Karpas-422 (cell line): ENCODE measurements around the gene C19orf67. TPM values are rescaled to one million over a fixed set of nuclear protein-coding genes. Genes with fewer than 3 reads are reported as not detected.
"Not testable (repeated sequence)": the region's sequence is repeated elsewhere in the genome, so short reads cannot be mapped to it uniquely, and the experiment has no call there.

Experiments
- DNase-seq: peaks from one replicate; pipeline ENCODE4 v3.0.0-alpha.2; 2015
- H2AFZ ChIP-seq: fragments of 200-600 bp; sonication (generic); 2 replicates; pipeline ENCODE4 v1.6.1; 2014; ENCODE audit warnings: antibody characterized with exemption, low read length, mixed read lengths
- H3K27ac ChIP-seq: fragments of 200-600 bp; sonication (generic); 2 replicates; pipeline ENCODE4 v1.5.1; 2014; ENCODE audit warnings: mild to moderate bottlenecking, low read length, moderate library complexity
- H3K27me3 ChIP-seq: fragments of 200-600 bp; sonication (generic); 2 replicates; pipeline ENCODE4 v1.6.1; 2014; ENCODE audit warnings: low read length, mixed read lengths
- H3K36me3 ChIP-seq: fragments of 200-600 bp; sonication (generic); 2 replicates; pipeline ENCODE4 v1.6.1; 2014; ENCODE audit warnings: low read length, mixed read lengths; ENCODE audit not compliant: insufficient read depth
- H3K4me1 ChIP-seq: fragments of 200-600 bp; sonication (generic); 2 replicates; pipeline ENCODE4 v1.6.1; 2014; ENCODE audit warnings: mild to moderate bottlenecking, low read length, mixed read lengths
- H3K4me2 ChIP-seq: fragments of 200-600 bp; sonication (generic); 2 replicates; pipeline ENCODE4 v1.6.1; 2014; ENCODE audit warnings: low read length, low read depth, mild to moderate bottlenecking; ENCODE audit not compliant: poor library complexity, severe bottlenecking
- H3K4me3 ChIP-seq: fragments of 200-600 bp; sonication (generic); 2 replicates; pipeline ENCODE4 v1.5.1; 2014; ENCODE audit warnings: mild to moderate bottlenecking, antibody characterized with exemption, low read length, mixed read lengths
- H3K79me2 ChIP-seq: fragments of 200-600 bp; sonication (generic); 2 replicates; pipeline ENCODE4 v1.6.1; 2014; ENCODE audit warnings: mild to moderate bottlenecking, low read length, mixed read lengths
- H3K9ac ChIP-seq: fragments of 200-600 bp; sonication (generic); 2 replicates; pipeline ENCODE4 v1.6.0; 2014; ENCODE audit warnings: low read length
- H3K9me2 ChIP-seq: fragments of 200-600 bp; sonication (generic), shearing (Covaris generic); replicated peaks from 2 replicates; pipeline ENCODE4 v1.6.0; 2014; ENCODE audit warnings: mild to moderate bottlenecking, low read length, moderate library complexity; ENCODE audit not compliant: insufficient read depth
- H3K9me3 ChIP-seq: fragments of 300-700, 200-600 bp; sonication (generic); 2 replicates; pipeline ENCODE4 v1.6.1; 2014; ENCODE audit warnings: low read length, mixed read lengths
- H4K20me1 ChIP-seq: fragments of 200-600 bp; sonication (generic); 2 replicates; pipeline ENCODE4 v1.6.1; 2014; ENCODE audit warnings: mild to moderate bottlenecking, antibody characterized with exemption, low read length, low read depth; ENCODE audit not compliant: insufficient read depth
- total RNA-seq: library from RNA; depleted of rRNA; stranded (reverse); fragments of >200 nt; shearing (Covaris generic); gene quantifications from 2 replicates; pipeline ENCODE4 v1.2.3, GENCODE V29; 2014; ENCODE audit warnings: low replicate concordance

C19orf67 gene
- total RNA-seq, 1 experiment from 2014 or later, result 0.37 TPM

GRCh38 chr19:14048443-14049153 lies 37.0 kb downstream of the C19orf67 start:
- Histone ChIP-seq H4K20me1 (no peaks in the 10 kb centered on the region), H3K27me3 (no peaks in the 10 kb centered on the region), H3K79me2 (no peaks in the 10 kb centered on the region), H2AFZ (no peak overlapping the region), H3K4me1 (no peaks in the 10 kb centered on the region), H3K27ac (no peak overlapping the region), H3K4me2 (no peak overlapping the region), H3K9ac (no peak overlapping the region), H3K9me2 (no peaks in the 10 kb centered on the region), H3K4me3 (no peak overlapping the region), H3K36me3 (no peaks in the 10 kb centered on the region), H3K9me3 (no peaks in the 10 kb centered on the region; the same call in 1 of the 2 replicates)
- DNase-seq, result peak; percentile 85

DNA sequence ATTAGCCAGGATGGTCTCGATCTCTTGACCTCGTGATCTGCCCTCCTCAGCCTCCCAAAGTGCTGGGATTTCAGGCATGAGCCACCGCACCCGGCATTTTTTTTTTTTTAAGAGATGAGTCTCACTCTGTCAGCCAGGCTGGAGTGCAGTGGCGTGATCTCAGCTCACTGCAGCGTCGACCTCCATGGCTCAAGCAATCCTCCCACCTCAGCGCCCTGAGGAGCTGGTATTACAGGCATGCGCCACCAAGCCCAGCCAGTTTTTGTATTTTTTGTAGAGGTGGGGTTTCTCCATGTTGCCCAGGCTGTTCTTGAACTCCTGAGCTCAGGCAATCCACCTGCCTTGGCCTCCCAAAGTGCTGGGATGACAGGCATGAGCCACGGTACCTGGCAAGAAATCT lies 37.7 kb downstream of the C19orf67 start:
- H3K36me3 ChIP-seq, H3K79me2 ChIP-seq, H4K20me1 ChIP-seq, H2AFZ ChIP-seq, H3K9me3 ChIP-seq, H3K9ac ChIP-seq, H3K27me3 ChIP-seq, H3K9me2 ChIP-seq, H3K27ac ChIP-seq, H3K4me1 ChIP-seq, H3K4me3 ChIP-seq, H3K4me2 ChIP-seq, DNase-seq: not testable (repeated sequence)

GRCh38 chr19:14042659-14043608 lies 42.6 kb downstream of the C19orf67 start:
- peak; percentile 80 for DNase-seq
- not testable (repeated sequence) for H3K27ac ChIP-seq, H3K36me3 ChIP-seq

DNA sequence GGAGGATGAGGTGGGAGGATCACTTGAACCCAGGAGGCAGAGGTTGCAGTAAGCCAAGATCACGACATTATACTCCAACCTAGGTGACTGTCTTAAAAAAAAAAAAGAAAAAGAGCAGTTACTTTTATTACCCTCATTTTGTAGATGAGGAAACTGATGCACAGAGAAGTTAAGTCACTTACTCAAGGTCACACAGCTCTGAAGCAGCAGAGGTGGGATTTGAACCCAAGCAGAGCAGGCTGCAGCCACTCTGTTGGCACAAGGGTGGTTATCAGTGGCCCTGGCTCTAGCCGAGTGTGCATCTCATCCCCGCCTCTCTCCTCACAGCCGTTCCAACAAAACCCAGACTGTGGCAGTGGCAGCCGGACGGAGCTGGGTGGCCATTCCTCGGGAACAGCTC lies 46.4 kb downstream of the C19orf67 start:
- Histone ChIP-seq H3K36me3 (no peaks in the 10 kb centered on the region), H3K27ac (no peak overlapping the region), H3K27me3 (no peaks in the 10 kb centered on the region), H4K20me1 (no peaks in the 10 kb centered on the region), H3K4me3 (no peak overlapping the region), H3K4me2 (no peak overlapping the region), H2AFZ (no peak overlapping the region), H3K9me3 (no peaks in the 10 kb centered on the region), H3K9ac (no peak overlapping the region), H3K79me2 (no peaks in the 10 kb centered on the region), H3K4me1 (peaks cover 4% of the 10 kb centered on the region; the same call in 1 of the 2 replicates), H3K9me2 (no peaks in the 10 kb centered on the region)
- no peak for DNase-seq

More at GRCh38 chr19:14042659-14043608, 42.6 kb downstream of the C19orf67 start:
- H2AFZ ChIP-seq, H4K20me1 ChIP-seq, H3K4me2 ChIP-seq, H3K9me2 ChIP-seq, H3K4me1 ChIP-seq, H3K79me2 ChIP-seq, H3K9ac ChIP-seq, H3K4me3 ChIP-seq, H3K9me3 ChIP-seq, H3K27me3 ChIP-seq: not testable (repeated sequence)

DNA sequence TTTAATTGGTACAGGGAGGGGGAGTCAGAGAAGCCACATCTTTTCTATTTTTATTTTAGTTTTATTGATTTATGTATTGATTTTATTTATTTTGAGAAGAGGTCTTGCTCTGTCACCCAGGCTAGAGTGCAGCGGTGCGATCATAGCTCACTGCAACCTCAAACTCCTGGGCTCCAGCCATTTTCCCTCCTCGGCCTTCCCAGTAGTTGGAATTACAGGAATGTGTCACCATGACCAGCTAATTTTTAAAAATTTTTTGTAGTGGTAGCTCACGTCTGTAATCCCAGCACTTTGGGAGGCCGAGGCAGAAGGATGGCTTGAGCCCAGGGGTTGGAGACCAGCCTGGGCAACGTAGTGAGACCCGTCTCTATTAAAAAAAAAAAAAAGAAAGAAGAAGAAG lies 49.9 kb downstream of the C19orf67 start:
- Histone ChIP-seq H3K27me3 (no peaks in the 10 kb centered on the region; the same call in 1 of the 2 replicates), H4K20me1 (no peaks in the 10 kb centered on the region), H3K9me2 (no peaks in the 10 kb centered on the region), H3K4me2 (no peak overlapping the region), H3K9me3 (no peaks in the 10 kb centered on the region), H2AFZ (no peak overlapping the region), H3K36me3 (no peaks in the 10 kb centered on the region), H3K4me1 (peaks cover 11% of the 10 kb centered on the region), H3K79me2 (no peaks in the 10 kb centered on the region), H3K27ac (no peak overlapping the region), H3K9ac (no peak overlapping the region), H3K4me3 (no peak overlapping the region)
- no peak for DNase-seq

DNA sequence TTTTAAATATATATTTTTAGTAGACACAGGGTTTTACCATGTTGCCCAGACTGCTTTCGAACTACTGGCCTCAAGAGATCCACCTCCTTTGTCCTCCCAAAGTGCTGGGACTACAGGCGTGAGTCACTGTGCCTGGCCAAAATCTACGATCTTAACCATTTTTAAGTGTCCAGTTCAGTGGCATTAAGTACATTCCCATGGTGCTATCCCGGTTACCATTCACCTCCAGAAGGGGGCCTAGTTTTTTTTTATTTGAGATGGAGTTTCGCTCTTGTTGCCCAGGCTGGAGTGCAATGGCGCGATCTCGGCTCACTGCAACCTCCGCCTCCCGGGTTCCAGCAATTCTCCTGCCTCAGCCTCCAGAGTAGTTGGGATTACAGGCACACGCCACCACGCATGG lies 50.4 kb downstream of the C19orf67 start:
- H3K4me2 ChIP-seq, H3K79me2 ChIP-seq, H3K27ac ChIP-seq, H4K20me1 ChIP-seq, H3K9me3 ChIP-seq, H3K9ac ChIP-seq, DNase-seq, H3K36me3 ChIP-seq, H3K4me3 ChIP-seq, H2AFZ ChIP-seq, H3K27me3 ChIP-seq, H3K9me2 ChIP-seq: not testable (repeated sequence)
- peaks cover 11% of the 10 kb centered on the region for H3K4me1 ChIP-seq

DNA sequence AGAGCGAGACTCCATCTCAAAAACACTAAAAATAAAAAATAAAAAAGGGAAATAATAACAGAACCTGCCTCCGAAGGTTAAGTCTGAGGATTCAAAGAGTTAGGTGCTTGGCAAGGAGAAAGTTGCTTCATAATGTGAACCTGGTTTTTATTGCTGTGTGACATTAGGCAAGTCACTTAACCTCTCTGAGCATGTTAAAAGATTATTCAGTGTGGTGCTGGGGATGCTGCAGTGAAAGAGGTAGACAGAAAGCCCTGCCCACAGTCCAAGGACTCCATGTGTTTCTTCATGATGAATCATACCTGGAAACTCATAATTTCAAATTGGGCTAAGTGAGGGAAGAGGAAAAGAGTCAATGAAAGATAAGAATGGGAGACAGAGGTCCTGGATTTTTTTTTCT lies 51.6 kb downstream of the C19orf67 start:
- no peaks in the 10 kb centered on the region; the same call in 1 of the 2 replicates for H3K27me3 ChIP-seq
- no peak for DNase-seq
- H3K9me2 ChIP-seq, result no peaks in the 10 kb centered on the region
- H3K4me2 ChIP-seq, result no peak overlapping the region
- no peak overlapping the region for H3K4me3 ChIP-seq
- H4K20me1 ChIP-seq, result no peaks in the 10 kb centered on the region
- H3K9me3 ChIP-seq, result no peaks in the 10 kb centered on the region
- H3K9ac ChIP-seq, result no peak overlapping the region
- no peaks in the 10 kb centered on the region for H3K36me3 ChIP-seq
- no peak overlapping the region for H3K27ac ChIP-seq
- no peaks in the 10 kb centered on the region for H3K79me2 ChIP-seq
- no peak overlapping the region for H2AFZ ChIP-seq
- peaks cover 11% of the 10 kb centered on the region for H3K4me1 ChIP-seq

GRCh38 chr19:14031719-14032480 lies 53.7 kb downstream of the C19orf67 start, which contains the start of gene IL27RA:
Gene IL27RA, plus strand, starts transcription at chr19:14031762. Its CDS starts 111 bp downstream, at chr19:14031873.
- DNase-seq, result peak; percentile 88
- Histone ChIP-seq H3K9ac (peak within 1 kb of the TSS; percentile 73), H3K27me3 (no peaks in the 10 kb centered on the region; the same call in 1 of the 2 replicates), H3K79me2 (no peaks in the 10 kb centered on the region), H3K4me3 (peak within 1 kb of the TSS; percentile 78), H3K9me3 (no peaks in the 10 kb centered on the region), H3K36me3 (no peaks in the 10 kb centered on the region), H3K9me2 (no peaks in the 10 kb centered on the region), H2AFZ (peak within 1 kb of the TSS; percentile 99), H3K4me1 (peaks cover 11% of the 10 kb centered on the region), H3K4me2 (peak within 1 kb of the TSS; percentile 91), H4K20me1 (no peaks in the 10 kb centered on the region), H3K27ac (no peak within 1 kb of the TSS)
